Measurements from ENCODE around the gene HMCN1. TPM values are rescaled to one million over a fixed set of nuclear protein-coding genes. Genes with fewer than 3 reads are reported as not detected.

Gene HMCN1
- total RNA-seq: 0.15 and 1.2 TPM in 2 replicates

DNA sequence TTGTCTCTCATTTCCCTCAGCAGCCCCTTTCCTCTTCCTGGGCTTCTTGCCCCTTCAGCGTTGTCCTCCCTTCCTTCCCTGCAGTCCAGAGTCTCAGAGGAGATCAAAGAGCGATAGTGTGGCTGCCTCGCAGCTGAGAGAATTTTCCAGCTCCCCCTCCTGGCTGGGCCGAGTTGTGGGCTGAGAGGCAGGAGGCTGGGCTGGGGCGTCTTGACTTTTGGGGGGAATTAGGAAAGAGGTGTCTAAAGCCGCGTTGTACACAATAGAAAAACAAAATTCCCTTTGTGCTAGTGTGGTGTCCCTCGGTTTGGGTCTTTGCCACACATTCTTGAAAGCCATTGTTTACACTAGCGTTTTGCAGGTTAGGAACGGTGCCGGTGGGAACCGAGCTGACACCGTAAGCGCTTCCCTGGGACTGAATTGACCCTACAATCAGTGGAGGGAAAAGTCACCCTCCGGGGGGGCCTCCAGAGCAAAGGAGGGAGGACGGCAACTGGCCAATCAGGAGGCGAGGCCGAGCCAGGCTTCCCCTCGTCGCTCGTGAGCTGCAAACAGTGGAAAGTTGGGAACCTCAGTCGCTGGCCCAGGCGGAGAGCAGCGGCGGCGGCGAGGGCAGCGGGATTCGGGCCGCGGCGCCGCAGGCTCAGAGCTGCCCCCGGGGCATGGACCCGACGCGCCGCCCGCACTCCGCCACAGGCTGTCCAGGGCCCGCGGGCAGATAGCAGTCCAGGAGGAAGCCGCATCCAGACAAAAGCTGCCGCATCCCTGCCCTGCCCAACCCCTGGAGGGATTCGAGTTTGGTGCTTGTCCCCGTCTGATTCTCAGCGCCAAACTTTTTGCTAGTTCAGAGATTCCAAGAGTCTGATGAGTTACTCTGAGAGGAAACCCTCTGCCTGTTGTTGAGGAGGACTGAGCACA, at the start of gene HMCN1:
TSS of gene HMCN1 (plus strand) at position 574 of the 918 bp plus-strand sequence. CDS start 389 bp downstream, outside the sequence.

